MM.1S (cell line): ENCODE results near the gene POLL.
A peak's percentile ranks its signal among the peaks of the same experiment; 100 is the strongest.

ENCODE experiments used
- DNase-seq: peaks from one replicate; pipeline ENCODE4 v3.0.0-alpha.2; 2015
- H2AFZ ChIP-seq: fragments of 300-600 bp; sonication (generic); 2 replicates; pipeline ENCODE4 v1.6.0; 2016; ENCODE audit warnings: antibody characterized with exemption, low read length
- H3F3A ChIP-seq: fragments of 300-600 bp; sonication (generic); 2 replicates; pipeline ENCODE4 v1.6.1; 2016; ENCODE audit warnings: mild to moderate bottlenecking, antibody characterized with exemption, low read length, moderate library complexity, mixed read lengths; ENCODE audit not compliant: insufficient read depth
- H3K27ac ChIP-seq: fragments of 300-600 bp; sonication (generic); 2 replicates; pipeline ENCODE4 v1.5.1; 2016; ENCODE audit warnings: mild to moderate bottlenecking, low read length
- H3K27me3 ChIP-seq: fragments of 300-600 bp; sonication (generic); replicated peaks from 2 replicates; pipeline ENCODE4 v1.6.0; 2016; ENCODE audit warnings: low read length; ENCODE audit not compliant: insufficient read depth
- H3K36me3 ChIP-seq: fragments of 300-600 bp; sonication (generic); replicated peaks from 2 replicates; pipeline ENCODE4 v1.6.1; 2016; ENCODE audit warnings: mild to moderate bottlenecking, low read length, mixed read lengths; ENCODE audit not compliant: insufficient read depth
- H3K4me1 ChIP-seq: fragments of 300-600 bp; sonication (generic); 2 replicates; pipeline ENCODE4 v1.6.1; 2016; ENCODE audit warnings: low read length, mixed read lengths
- H3K4me2 ChIP-seq: fragments of 300-600 bp; sonication (generic); 2 replicates; pipeline ENCODE4 v1.6.0; 2016; ENCODE audit warnings: low read depth, low read length
- H3K4me3 ChIP-seq: fragments of 300-600 bp; sonication (generic); 2 replicates; pipeline ENCODE4 v1.5.1; 2016; ENCODE audit warnings: low read length, mixed read lengths
- H3K79me2 ChIP-seq: fragments of 300-600 bp; sonication (generic); 2 replicates; pipeline ENCODE4 v1.6.1; 2016; ENCODE audit warnings: mixed run types, low read length, mixed read lengths
- H3K9ac ChIP-seq: fragments of 300-600 bp; sonication (generic); 2 replicates; pipeline ENCODE4 v1.6.1; 2016; ENCODE audit warnings: low read length, mixed read lengths
- H3K9me2 ChIP-seq: fragments of 300-600 bp; sonication (generic); replicated peaks from 2 replicates; pipeline ENCODE4 v1.6.1; 2016; ENCODE audit warnings: mild to moderate bottlenecking, low read length, mixed read lengths; ENCODE audit not compliant: insufficient read depth
- H3K9me3 ChIP-seq: fragments of 300-600 bp; sonication (generic); replicated peaks from 2 replicates; pipeline ENCODE4 v1.6.1; 2016; ENCODE audit warnings: mild to moderate bottlenecking, low read length, mixed read lengths; ENCODE audit not compliant: insufficient read depth
- H4K20me1 ChIP-seq: fragments of 300-600 bp; sonication (generic); 2 replicates; pipeline ENCODE4 v1.6.1; 2016; ENCODE audit warnings: mild to moderate bottlenecking, low read length, moderate library complexity, mixed read lengths; ENCODE audit not compliant: insufficient read depth
- EZH2 ChIP-seq: fragments of 300-600 bp; sonication (generic); optimal IDR thresholded peaks from 2 replicates; pipeline ENCODE3; 2017; ENCODE audit warnings: low read depth, mild to moderate bottlenecking, antibody characterized with exemption, low read length, mixed read lengths
- EZH2phosphoT487 ChIP-seq: fragments of 300-600 bp; sonication (generic); IDR thresholded peaks from 2 replicates; pipeline ENCODE4 v1.6.1; 2018; ENCODE audit warnings: antibody characterized with exemption, low read length
- TF ChIP-seq, protein P1 (sequence below): fragments of 300-600 bp; sonication (generic); IDR thresholded peaks from 2 replicates; pipeline ENCODE4 v1.5.1; 2016; ENCODE audit warnings: antibody characterized with exemption, low read length, mixed read lengths

The POLL gene

GRCh38 chr10:101571271-101571925 lies 16.7 kb downstream of the POLL start:
- H3K4me3 ChIP-seq, result no peak overlapping the region
- H3K4me2 ChIP-seq, result no peak overlapping the region

DNA sequence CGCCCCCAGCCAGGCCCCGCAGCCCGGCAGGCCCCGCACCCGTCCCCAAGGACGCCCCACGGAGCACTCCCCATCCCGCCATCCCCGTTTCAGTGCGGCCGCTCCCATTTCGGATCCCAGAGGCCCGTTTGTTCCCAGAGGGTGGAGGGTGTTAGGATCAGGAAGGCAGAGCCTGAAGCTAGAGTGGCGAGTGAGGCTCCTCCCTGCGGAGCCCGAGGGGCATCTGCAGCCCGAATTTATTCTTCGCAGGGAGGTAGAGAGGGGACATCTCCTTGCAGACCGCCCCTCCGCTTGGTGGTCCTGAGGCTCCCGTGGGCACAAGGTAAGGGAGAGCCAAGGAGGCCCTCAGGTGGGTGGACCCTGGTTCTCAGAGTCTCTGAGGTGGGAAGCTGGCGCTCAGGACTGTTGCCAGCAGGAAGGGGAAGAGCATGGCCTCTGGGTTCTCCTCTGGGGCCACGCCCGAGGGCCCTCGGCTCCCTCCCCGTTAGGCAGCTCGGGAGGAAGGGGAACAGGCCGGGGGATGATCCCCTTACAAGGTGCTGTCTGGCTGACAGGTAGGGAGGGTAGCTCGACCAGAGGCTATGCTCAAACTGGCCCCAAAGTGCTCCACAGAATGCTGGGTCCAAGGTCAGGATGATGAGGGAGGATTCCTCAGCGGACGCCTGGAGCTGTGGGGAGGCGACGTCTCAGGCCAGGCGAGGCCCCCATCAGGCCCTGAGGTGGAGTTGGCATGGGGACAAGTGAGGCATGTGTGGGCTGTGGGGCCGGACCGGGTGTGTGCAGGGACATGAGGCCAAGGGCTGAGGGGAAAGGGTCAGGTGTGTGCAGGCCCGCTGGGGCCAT lies 17.4 kb downstream of the POLL start:
- no peak for DNase-seq
- Histone ChIP-seq H3K9ac (peak overlapping the region; percentile 58; the same call in 1 of the 2 replicates), H3K4me1 (no peaks in the 10 kb centered on the region)

More at GRCh38 chr10:101571271-101571925, 16.7 kb downstream of the POLL start:
- TF ChIP-seq EZH2phosphoT487 (no peak), EZH2 (no peak)
- TF ChIP-seq, protein P1, sequence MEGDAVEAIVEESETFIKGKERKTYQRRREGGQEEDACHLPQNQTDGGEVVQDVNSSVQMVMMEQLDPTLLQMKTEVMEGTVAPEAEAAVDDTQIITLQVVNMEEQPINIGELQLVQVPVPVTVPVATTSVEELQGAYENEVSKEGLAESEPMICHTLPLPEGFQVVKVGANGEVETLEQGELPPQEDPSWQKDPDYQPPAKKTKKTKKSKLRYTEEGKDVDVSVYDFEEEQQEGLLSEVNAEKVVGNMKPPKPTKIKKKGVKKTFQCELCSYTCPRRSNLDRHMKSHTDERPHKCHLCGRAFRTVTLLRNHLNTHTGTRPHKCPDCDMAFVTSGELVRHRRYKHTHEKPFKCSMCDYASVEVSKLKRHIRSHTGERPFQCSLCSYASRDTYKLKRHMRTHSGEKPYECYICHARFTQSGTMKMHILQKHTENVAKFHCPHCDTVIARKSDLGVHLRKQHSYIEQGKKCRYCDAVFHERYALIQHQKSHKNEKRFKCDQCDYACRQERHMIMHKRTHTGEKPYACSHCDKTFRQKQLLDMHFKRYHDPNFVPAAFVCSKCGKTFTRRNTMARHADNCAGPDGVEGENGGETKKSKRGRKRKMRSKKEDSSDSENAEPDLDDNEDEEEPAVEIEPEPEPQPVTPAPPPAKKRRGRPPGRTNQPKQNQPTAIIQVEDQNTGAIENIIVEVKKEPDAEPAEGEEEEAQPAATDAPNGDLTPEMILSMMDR, result no peak
- Histone ChIP-seq H4K20me1 (no peaks in the 10 kb centered on the region), H3K4me1 (no peaks in the 10 kb centered on the region), H3K27me3 (peaks cover 3% of the 10 kb centered on the region; the same call in 1 of the 2 replicates), H2AFZ (no peak overlapping the region), H3K27ac (no peak overlapping the region), H3K9me3 (no peaks in the 10 kb centered on the region), H3F3A (no peaks in the 10 kb centered on the region), H3K36me3 (no peaks in the 10 kb centered on the region), H3K9me2 (no peaks in the 10 kb centered on the region), H3K79me2 (no peaks in the 10 kb centered on the region), H3K9ac (no peak overlapping the region)
- no peak for DNase-seq

DNA sequence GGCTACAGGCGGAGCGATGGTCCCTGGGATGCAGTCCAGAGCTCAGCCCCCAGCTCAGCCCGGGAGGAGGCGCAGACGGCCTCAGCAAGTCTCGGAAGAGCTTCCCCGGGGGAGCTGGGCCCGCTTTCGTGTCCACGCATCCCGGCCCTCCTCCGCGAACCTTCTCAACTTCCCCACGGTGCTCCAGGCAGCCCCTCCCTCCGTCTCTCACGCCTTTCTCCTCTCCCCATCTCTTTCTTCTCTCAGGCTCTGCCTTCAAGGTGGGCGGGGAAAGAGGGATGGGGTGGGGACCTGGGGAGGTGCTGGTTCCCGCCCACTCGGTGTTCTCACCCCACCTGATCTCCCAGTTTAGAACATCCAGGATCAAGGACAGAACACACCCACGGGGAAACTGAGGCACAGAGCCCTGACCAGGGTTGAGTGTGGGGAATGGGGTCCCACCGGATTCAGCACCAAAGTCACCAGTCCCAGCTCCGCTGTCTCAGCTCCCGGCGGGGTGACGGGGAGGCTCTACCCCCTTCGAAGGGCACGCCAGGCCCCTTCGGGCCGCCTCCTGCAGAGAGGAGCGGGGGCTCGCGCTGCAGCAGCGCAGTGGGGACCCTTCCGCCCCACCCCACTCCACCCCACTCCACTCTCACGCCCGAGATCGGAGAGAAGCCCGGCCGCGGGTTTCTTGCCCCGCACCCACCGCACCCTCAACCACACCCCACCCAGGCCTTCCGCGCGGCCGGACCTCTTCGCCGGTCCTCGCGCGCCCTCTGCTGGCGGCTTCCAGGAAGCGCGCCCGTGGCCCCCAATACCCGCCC lies 18.2 kb downstream of the POLL start:
- H2AFZ ChIP-seq, result peak overlapping the region; percentile 99
- no peaks in the 10 kb centered on the region for H3K9me3 ChIP-seq
- H3K4me2 ChIP-seq, result peak overlapping the region; percentile 99
- H3K27me3 ChIP-seq, result peaks cover 3% of the 10 kb centered on the region; the same call in 1 of the 2 replicates
- H3K9ac ChIP-seq, result peak overlapping the region; percentile 58; the same call in 1 of the 2 replicates
- H3K4me1 ChIP-seq, result no peaks in the 10 kb centered on the region
- TF ChIP-seq, protein P1, result peak; percentile 67
- TF ChIP-seq EZH2phosphoT487, result no peak
- no peaks in the 10 kb centered on the region for H3K9me2 ChIP-seq
- DNase-seq, result peak; percentile 74
- H3K36me3 ChIP-seq, result no peaks in the 10 kb centered on the region
- no peaks in the 10 kb centered on the region for H4K20me1 ChIP-seq
- no peaks in the 10 kb centered on the region for H3F3A ChIP-seq
- H3K79me2 ChIP-seq, result no peaks in the 10 kb centered on the region
- no peak overlapping the region for H3K27ac ChIP-seq
- H3K4me3 ChIP-seq, result peak overlapping the region; percentile 88

More for the DNA sequence above, 17.4 kb downstream of the POLL start:
- Histone ChIP-seq H3K9me2 (no peaks in the 10 kb centered on the region), H3K9me3 (no peaks in the 10 kb centered on the region), H4K20me1 (no peaks in the 10 kb centered on the region), H3K4me2 (peak overlapping the region; percentile 99), H3K4me3 (peak overlapping the region; percentile 88), H3F3A (no peaks in the 10 kb centered on the region), H2AFZ (peak overlapping the region; percentile 99), H3K27me3 (peaks cover 3% of the 10 kb centered on the region; the same call in 1 of the 2 replicates), H3K36me3 (no peaks in the 10 kb centered on the region), H3K27ac (no peak overlapping the region), H3K79me2 (no peaks in the 10 kb centered on the region)
- TF ChIP-seq, protein P1, result no peak
- TF ChIP-seq EZH2phosphoT487 (no peak), EZH2 (no peak)
